Breast epithelium (tissue), 3 donors: ENCODE measurements around the gene OCA2.

Experiments used
- POLR2A ChIP-seq: fragments of 450-650 bp; IDR thresholded peaks from one replicate; pipeline ENCODE4 v1.6.1; 2016; ENCODE audit warnings: antibody characterized with exemption, mild to moderate bottlenecking, moderate library complexity
- POLR2AphosphoS5 ChIP-seq, 3 donors: sonication (generic); formaldehyde crosslinking; IDR thresholded peaks; one replicate each; pipeline ENCODE4 v1.6.1; 2017; ENCODE audit warnings: antibody characterized with exemption in 3 of 3
- TF ChIP-seq, protein P1 (sequence below), 3 donors: fragments of 450-650 bp; IDR thresholded peaks; one replicate each; pipeline ENCODE4 v1.5.1; 2016 to 2017; ENCODE audit warnings: antibody characterized with exemption in 3 of 3, mild to moderate bottlenecking in 3 of 3, moderate library complexity in 3 of 3

DNA sequence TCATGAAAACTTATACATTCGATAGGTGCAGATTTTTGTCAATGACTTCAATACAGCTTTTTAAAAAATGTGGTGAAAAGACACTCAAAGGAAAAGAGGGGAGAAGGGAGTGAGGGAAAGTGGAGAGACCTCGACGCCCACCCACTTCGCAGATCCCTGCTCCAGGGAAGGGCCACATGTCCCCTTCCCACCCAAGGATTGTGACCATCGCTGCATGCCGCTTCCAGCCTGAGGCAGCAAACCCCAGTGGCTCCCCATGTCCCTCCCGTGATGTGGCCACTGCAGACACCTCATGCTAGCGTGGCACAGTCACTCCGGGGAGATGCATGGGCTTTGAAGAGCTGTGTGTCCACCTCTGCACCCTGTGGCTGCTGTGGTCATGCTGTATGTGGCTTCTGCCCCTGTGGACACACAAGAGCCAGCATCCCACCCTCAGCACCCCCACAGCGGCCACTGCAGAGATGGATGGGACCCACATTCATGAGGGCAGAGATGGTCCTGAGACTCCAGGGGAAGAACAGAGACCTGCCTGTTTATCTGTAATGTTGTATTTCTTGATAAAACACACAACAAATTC, 230.2 kb downstream of the OCA2 start:
- TF ChIP-seq, protein P1, sequence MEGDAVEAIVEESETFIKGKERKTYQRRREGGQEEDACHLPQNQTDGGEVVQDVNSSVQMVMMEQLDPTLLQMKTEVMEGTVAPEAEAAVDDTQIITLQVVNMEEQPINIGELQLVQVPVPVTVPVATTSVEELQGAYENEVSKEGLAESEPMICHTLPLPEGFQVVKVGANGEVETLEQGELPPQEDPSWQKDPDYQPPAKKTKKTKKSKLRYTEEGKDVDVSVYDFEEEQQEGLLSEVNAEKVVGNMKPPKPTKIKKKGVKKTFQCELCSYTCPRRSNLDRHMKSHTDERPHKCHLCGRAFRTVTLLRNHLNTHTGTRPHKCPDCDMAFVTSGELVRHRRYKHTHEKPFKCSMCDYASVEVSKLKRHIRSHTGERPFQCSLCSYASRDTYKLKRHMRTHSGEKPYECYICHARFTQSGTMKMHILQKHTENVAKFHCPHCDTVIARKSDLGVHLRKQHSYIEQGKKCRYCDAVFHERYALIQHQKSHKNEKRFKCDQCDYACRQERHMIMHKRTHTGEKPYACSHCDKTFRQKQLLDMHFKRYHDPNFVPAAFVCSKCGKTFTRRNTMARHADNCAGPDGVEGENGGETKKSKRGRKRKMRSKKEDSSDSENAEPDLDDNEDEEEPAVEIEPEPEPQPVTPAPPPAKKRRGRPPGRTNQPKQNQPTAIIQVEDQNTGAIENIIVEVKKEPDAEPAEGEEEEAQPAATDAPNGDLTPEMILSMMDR (IDR thresholded peaks at IDR 0.05): no peak
- no peak for TF ChIP-seq POLR2A
- TF ChIP-seq POLR2AphosphoS5 (IDR thresholded peaks at IDR 0.05): no peak
